NCI-H510A treated with DMSO at 0.1 percent for 48 hours (cell line): ENCODE results near the gene SPATS2L.

Experiments used
- DNase-seq: peaks from one replicate; lab custom pipeline; 2025; lab: John Stamatoyannopoulos, UW

Gene SPATS2L

GRCh38 chr2:200467806-200468681 is 161.6 kb downstream of the SPATS2L start:
- DNase-seq: no peak

DNA sequence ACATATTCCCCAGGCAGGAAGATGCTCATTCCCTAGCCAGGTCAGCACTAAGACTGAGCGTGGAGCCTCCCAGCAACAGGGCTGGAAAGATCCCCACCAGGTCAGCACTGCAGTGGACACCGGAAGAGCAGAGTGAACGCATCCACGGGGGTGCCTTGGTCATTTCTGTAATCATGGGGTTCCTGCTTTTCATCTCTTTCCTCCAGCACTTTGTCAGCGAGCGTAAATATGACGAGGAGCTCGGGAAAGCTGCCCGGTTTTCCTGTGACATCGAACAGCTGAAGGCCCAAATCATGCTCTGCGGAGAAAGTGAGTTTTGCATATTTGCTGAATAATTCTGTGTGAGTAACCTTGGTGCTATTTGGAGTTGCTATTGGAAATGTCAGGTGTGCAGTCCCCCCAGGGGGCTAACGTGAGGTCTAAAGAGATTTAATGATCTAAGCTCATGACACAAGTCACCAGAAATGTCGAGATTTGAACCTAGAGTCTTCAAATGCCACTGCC is 163.3 kb downstream of the SPATS2L start:
- no peak for DNase-seq

- DNase-seq: no peak
Observed at GRCh38 chr2:200470230-200470629, 163.7 kb downstream of the SPATS2L start.

GRCh38 chr2:200471324-200471848 is 164.9 kb downstream of the SPATS2L start:
- DNase-seq: peak; percentile 54

GRCh38 chr2:200471928-200472645 is 165.6 kb downstream of the SPATS2L start:
- DNase-seq: no peak

DNA sequence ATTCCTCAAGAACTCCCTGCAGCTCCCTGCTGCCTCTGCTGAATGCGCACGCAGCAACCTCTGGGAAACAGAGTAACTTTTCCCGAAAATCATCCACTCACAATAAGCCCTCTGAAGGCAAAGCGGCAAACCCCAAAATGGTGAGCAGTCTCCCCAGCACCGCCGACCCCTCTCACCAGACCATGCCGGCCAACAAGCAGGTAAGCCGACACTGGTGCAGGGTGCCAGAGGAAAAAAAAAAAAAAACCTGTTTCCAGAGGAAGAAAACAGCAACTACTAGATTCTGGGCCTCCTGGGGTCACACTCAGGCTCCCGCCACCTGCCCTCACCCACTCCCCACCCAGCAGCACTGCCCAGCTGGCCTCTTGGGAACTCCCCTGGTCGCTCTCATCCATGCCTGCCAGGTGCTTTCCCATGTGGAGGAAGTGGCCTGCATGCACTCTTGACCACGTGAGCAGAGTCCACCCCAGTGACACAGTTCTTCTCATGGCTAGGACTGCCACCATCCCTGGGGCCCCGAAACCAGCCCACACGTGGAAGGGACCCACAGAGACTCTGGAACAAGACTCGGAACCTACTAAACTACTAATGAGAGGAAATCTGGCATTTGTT is 166.5 kb downstream of the SPATS2L start:
- DNase-seq: no peak

- no peak for DNase-seq
Observed at GRCh38 chr2:200475795-200476194, 169.3 kb downstream of the SPATS2L start.

GRCh38 chr2:200476836-200477235 is 170.3 kb downstream of the SPATS2L start:
- DNase-seq: no peak

DNA sequence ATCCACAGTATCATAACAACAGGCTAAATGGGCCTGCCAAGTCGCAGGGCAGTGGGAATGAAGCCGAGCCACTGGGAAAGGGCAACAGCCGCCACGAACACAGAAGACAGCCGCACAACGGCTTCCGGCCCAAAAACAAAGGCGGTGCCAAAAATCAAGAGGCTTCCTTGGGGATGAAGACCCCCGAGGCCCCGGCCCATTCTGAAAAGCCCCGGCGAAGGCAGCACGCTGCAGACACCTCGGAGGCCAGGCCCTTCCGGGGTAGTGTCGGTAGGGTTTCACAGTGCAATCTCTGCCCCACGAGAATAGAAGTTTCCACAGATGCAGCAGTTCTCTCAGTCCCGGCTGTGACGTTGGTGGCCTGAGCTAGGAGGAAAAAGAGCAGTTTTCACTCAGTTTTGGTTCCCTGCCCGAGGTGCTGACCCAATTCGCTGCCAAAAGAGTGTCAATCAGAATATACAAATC is 171.2 kb downstream of the SPATS2L start:
- DNase-seq: no peak

DNA sequence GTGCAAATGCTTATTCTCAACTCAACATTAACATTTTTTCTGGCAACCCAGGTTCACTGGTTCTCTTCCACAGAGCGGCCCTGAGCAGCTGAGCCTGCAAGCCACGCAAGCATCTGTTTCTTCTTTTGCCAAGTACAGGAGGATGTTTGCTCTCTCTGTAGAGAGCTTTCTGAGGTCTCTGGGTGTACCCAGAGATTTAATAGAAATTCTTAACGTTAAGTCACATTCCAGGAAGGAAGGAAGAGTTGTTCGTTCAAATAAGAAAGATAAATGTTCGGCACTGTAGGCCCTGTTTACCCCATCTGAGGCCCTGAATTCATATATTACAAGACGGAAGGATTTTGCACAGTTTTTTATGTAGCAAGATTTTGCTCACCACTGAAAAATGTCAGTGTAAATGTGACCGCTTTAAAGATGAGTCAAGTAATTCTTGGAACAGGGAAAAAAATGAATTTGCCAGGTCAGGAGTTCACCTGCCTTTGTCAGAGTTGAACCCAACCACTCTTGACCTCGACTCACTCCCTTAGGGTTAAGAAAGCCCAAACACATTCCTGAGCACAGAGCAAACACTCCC is 173.3 kb downstream of the SPATS2L start:
- DNase-seq: no peak

- DNase-seq: no peak
Observed at GRCh38 chr2:200482194-200482593, 175.7 kb downstream of the SPATS2L start.

GRCh38 chr2:200483729-200484198 is 177.3 kb downstream of the SPATS2L start:
- peak; percentile 53 for DNase-seq

DNA sequence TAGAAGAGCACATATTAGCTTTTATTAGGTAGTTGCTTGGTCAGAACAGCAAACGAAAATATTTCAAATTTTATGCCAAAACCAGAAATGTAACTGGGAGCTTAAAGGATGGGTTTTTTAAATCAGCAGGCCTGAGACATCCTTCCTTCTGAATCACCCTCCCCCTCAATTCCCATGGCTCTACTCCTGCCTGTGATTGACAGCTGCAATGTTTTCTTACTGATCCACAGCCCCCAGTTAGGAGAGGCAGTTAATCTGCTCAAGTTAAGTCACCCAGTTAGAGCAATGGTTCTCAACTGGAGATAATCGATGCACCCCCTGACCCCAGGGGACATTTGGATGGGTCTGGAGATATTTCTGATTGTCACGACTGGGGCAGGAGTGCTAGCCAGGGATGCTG is 178.4 kb downstream of the SPATS2L start:
- no peak for DNase-seq

GRCh38 chr2:200486529-200486928 is 180.0 kb downstream of the SPATS2L start:
- no peak for DNase-seq

- DNase-seq: no peak
Observed at GRCh38 chr2:200488169-200488568, 181.7 kb downstream of the SPATS2L start.

DNA sequence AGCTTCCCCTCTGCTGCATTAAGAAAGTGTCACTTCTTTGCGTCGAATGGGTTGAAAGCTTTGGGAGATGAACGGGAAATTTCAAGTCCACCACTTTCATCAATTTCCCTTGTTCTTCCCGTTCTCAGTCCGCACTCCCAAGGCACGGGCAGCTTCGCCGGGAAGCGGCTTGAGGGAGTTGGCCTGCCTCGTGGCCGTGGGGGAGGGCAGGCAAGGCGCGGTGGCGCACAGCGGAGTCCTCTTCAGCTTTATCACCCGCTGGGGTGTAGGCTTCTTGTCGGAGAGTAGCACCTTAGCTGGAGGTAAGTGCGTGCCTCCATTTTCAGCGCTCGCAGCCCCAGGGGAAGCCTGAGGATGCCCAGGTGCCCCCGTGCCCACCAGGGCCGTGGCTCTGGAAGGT is 183.5 kb downstream of the SPATS2L start:
- no peak for DNase-seq

- no peak for DNase-seq
Observed at GRCh38 chr2:200492656-200493055, 186.2 kb downstream of the SPATS2L start.

DNA sequence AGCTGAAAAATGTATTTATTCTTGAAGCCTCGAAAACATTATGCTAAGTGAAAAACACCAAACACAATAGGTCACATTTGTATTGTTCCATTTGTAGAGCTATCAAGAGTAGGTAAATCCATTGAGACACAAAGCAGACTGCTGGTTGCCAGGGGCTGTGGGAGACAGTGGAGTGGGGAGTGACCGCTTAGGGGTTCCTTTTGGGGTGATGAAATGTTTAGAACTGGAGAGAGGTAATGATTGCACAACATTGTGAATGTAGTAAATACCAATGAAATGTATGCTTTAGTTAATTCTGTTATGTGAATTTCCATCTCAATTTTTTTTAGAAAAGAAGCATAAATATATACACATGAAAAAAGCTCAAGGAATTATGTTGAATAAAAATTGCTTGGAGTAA is 187.6 kb downstream of the SPATS2L start:
- no peak for DNase-seq

DNA sequence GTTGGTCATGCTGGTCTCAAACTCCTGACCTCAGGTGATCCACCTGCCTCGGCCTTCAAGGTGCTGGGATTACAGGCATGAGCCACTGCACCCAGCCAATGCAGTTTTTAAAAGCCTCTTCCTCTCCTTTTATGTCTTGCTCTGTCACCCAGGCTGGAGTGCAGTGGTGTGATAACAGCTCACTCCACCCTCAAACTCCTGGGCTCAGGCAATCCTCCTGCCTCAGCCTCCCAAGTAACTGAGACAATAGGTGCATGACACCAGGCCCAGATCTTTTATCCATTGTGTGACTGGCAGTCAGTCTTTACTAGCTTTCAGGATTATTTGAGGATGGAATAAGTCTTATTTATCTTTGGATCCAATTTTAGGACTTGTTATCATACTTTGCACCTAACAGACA is 190.2 kb downstream of the SPATS2L start:
- no peak for DNase-seq

DNA sequence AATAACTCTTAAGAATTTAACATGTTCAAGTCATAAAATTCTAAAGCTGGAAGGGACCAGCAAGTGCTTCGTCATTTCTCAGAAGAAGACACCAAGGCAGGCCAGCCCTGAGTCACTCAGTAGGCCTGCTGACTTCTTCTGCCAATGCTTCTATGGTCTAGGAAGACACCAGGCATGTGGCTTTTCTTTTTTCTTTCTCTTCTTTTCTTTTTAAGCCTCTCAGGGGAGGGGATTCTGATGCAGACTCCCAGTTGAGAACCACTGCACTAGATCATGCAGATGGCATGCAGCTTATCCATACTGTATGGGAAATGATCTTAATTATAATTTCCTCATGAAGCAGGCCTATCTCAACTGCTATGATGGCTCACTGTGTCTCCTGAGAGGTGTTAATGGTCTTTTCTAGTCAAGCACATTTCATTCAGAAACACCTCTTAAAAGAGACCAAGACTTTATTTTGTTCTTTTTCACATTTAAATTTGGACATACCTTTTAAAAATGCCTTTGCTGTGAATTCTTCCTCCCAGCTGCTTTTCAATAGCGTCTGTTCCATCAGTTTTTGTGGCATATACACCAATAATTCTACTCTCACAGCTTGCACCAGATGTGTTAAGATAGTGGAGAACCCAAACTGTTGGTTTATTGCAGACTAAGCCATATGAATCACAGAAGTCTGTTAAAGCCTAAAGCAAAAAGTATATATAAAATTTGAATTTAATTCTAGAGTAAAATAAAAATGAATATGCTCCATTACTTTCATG is 192.1 kb downstream of the SPATS2L start:
- DNase-seq: no peak

DNA sequence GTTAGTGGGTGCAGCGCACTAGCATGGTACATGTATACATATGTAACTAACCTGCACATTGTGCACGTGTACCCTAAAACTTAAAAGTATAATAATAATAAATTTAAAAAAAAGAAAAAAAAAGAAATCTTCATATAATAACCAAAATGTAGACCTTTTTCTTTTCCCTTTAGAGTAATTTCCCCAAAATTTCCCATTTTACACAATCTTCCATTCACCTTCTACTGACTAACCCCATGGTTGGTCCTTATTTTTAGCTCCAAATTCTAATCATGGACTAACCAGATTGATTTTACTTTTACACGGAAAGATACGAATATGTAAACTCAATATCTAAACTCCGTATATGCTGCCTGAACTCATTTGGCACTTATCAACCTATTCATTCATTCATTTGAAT is 195.7 kb downstream of the SPATS2L start:
- DNase-seq: no peak
